NOMO-1 treated with dmso at 0.1 percent for 144 hours (cell line): ENCODE measurements around the gene NHLH1.
"Not testable (repeated sequence)": the region's sequence is repeated elsewhere in the genome, so short reads cannot be mapped to it uniquely, and the experiment has no call there.

Source experiments
- DNase-seq: peaks from one replicate; lab custom pipeline; 2025; ENCODE audit not compliant: unreplicated experiment; lab: John Stamatoyannopoulos, UW

NHLH1 gene

GRCh38 chr1:160376525-160377131 lies 9.8 kb downstream of the NHLH1 start:
- DNase-seq, result peak; percentile 53

- DNase-seq, result no peak
Observed at GRCh38 chr1:160377585-160378206, 10.8 kb downstream of the NHLH1 start.

GRCh38 chr1:160384812-160385211 lies 17.9 kb downstream of the NHLH1 start:
- DNase-seq, result not testable (repeated sequence)

GRCh38 chr1:160388406-160388805 lies 21.5 kb downstream of the NHLH1 start:
- not testable (repeated sequence) for DNase-seq

GRCh38 chr1:160394673-160395072 lies 27.8 kb downstream of the NHLH1 start:
- DNase-seq, result no peak

- no peak for DNase-seq
Observed at GRCh38 chr1:160397651-160398050, 30.8 kb downstream of the NHLH1 start.

- DNase-seq, result no peak
Observed at GRCh38 chr1:160398823-160399222, 32.0 kb downstream of the NHLH1 start.

GRCh38 chr1:160399544-160400222 lies 32.8 kb downstream of the NHLH1 start:
- no peak for DNase-seq

- no peak for DNase-seq
Observed at GRCh38 chr1:160400223-160400645, 33.4 kb downstream of the NHLH1 start, which contains the start of gene VANGL2. Gene VANGL2 (plus strand): TSS chr1:160400564. CDS start chr1:160415838, 15,274 bp downstream.

- no peak for DNase-seq
Observed at GRCh38 chr1:160400646-160401486, 34.0 kb downstream of the NHLH1 start.

GRCh38 chr1:160401487-160401805 lies 34.6 kb downstream of the NHLH1 start:
- no peak for DNase-seq

GRCh38 chr1:160402001-160402795 lies 35.3 kb downstream of the NHLH1 start:
- no peak for DNase-seq

GRCh38 chr1:160403244-160403643 lies 36.4 kb downstream of the NHLH1 start:
- DNase-seq, result no peak

GRCh38 chr1:160404094-160404493 lies 37.2 kb downstream of the NHLH1 start:
- no peak for DNase-seq

- DNase-seq, result no peak
Observed at GRCh38 chr1:160405331-160405877, 38.5 kb downstream of the NHLH1 start.

GRCh38 chr1:160406131-160406968 lies 39.5 kb downstream of the NHLH1 start:
- no peak for DNase-seq

- no peak for DNase-seq
Observed at GRCh38 chr1:160407839-160408801, 41.2 kb downstream of the NHLH1 start.

- DNase-seq, result no peak
Observed at GRCh38 chr1:160408864-160409263, 42.0 kb downstream of the NHLH1 start.
